Mesodermal cell (in vitro differentiated cells): Measurements from ENCODE around the gene MIPOL1.

Experiments used
- H3K27ac ChIP-seq: 2 replicates; pipeline ENCODE4 v1.7.0; 2013; ENCODE audit warnings: mild to moderate bottlenecking, low read depth, low read length, moderate library complexity; ENCODE audit not compliant: severe bottlenecking
- H3K36me3 ChIP-seq: 2 replicates; pipeline ENCODE4 v1.7.1; 2013; ENCODE audit warnings: mild to moderate bottlenecking, low read length, moderate library complexity; ENCODE audit not compliant: control insufficient read depth, insufficient read depth
- H3K4me1 ChIP-seq: one replicate; pipeline ENCODE4 v1.7.1; 2013; ENCODE audit warnings: mild to moderate bottlenecking, low read length; ENCODE audit not compliant: insufficient read depth, control insufficient read depth, poor library complexity, severe bottlenecking
- H3K4me3 ChIP-seq: 2 replicates; pipeline ENCODE4 v1.7.0; 2013; ENCODE audit warnings: low read length, control low read depth, mild to moderate bottlenecking; ENCODE audit not compliant: insufficient read depth, poor library complexity, severe bottlenecking; ENCODE audit errors: extremely low read depth
- H3K9me3 ChIP-seq: 2 replicates; pipeline ENCODE4 v1.7.1; 2013; ENCODE audit warnings: mild to moderate bottlenecking, low read length, moderate library complexity; ENCODE audit not compliant: control insufficient read depth
- WGBS, 2 experiments: methylation state at CpG; one replicate each; pipeline ENCODE4 v1.1.5; 2013; ENCODE audit warnings: missing lambda C conversion rate in 2 of 2; ENCODE audit not compliant: insufficient coverage in 2 of 2; 5-methylcytosine and 5-hydroxymethylcytosine counted together

Gene MIPOL1

GRCh38 chr14:37597914-37598746 is 400.4 kb downstream of the MIPOL1 start:
- H3K9me3 ChIP-seq: no peaks in the 10 kb centered on the region
- H3K27ac ChIP-seq: no peak overlapping the region
- 1 to 3% methylated on average over 38 to 40 of the region's 50 CpGs for WGBS, 2 experiments
- no peaks in the 10 kb centered on the region for H3K36me3 ChIP-seq
- H3K4me1 ChIP-seq: peaks cover 4% of the 10 kb centered on the region
- H3K4me3 ChIP-seq: peak overlapping the region; percentile 14

- no peak overlapping the region for H3K4me3 ChIP-seq
- H3K36me3 ChIP-seq: no peaks in the 10 kb centered on the region
- H3K9me3 ChIP-seq: no peaks in the 10 kb centered on the region
- H3K4me1 ChIP-seq: peaks cover 4% of the 10 kb centered on the region
- WGBS, 2 experiments: 6 to 10% methylated on average over 23 to 24 of the region's 36 CpGs
- no peak overlapping the region for H3K27ac ChIP-seq
These were observed 401.2 kb downstream of the MIPOL1 start for GRCh38 chr14:37598747-37599506.

GRCh38 chr14:37599507-37600368 is 402.0 kb downstream of the MIPOL1 start:
- no peaks in the 10 kb centered on the region for H3K36me3 ChIP-seq
- WGBS, 2 experiments: 0 to 2% methylated on average over 41 to 54 of the region's 57 CpGs
- no peak overlapping the region for H3K27ac ChIP-seq
- peaks cover 4% of the 10 kb centered on the region for H3K4me1 ChIP-seq
- H3K4me3 ChIP-seq: peak overlapping the region; percentile 19
- H3K9me3 ChIP-seq: no peaks in the 10 kb centered on the region

- WGBS, 2 experiments: 82 to 84% methylated on average over 3 to 4 of the region's 4 CpGs
- peaks cover 4% of the 10 kb centered on the region for H3K4me1 ChIP-seq
- H3K9me3 ChIP-seq: no peaks in the 10 kb centered on the region
- H3K36me3 ChIP-seq: no peaks in the 10 kb centered on the region
- H3K4me3 ChIP-seq: no peak overlapping the region
- no peak overlapping the region for H3K27ac ChIP-seq
These were observed 403.4 kb downstream of the MIPOL1 start for GRCh38 chr14:37600880-37601741.

- no peaks in the 10 kb centered on the region for H3K36me3 ChIP-seq
- H3K27ac ChIP-seq: no peak overlapping the region
- no peaks in the 10 kb centered on the region for H3K9me3 ChIP-seq
- no peak overlapping the region for H3K4me3 ChIP-seq
- H3K4me1 ChIP-seq: peaks cover 4% of the 10 kb centered on the region
- WGBS, 2 experiments: 57 to 67% methylated on average over 10 to 13 of the region's 22 CpGs
These were observed 404.1 kb downstream of the MIPOL1 start for GRCh38 chr14:37601865-37602264.
